ENCODE results near the gene CETP.
A peak's percentile ranks its signal among the peaks of the same experiment; 100 is the strongest.
"Not testable (repeated sequence)": the region's sequence is repeated elsewhere in the genome, so short reads cannot be mapped to it uniquely, and the experiment has no call there.

The CETP gene

DNA sequence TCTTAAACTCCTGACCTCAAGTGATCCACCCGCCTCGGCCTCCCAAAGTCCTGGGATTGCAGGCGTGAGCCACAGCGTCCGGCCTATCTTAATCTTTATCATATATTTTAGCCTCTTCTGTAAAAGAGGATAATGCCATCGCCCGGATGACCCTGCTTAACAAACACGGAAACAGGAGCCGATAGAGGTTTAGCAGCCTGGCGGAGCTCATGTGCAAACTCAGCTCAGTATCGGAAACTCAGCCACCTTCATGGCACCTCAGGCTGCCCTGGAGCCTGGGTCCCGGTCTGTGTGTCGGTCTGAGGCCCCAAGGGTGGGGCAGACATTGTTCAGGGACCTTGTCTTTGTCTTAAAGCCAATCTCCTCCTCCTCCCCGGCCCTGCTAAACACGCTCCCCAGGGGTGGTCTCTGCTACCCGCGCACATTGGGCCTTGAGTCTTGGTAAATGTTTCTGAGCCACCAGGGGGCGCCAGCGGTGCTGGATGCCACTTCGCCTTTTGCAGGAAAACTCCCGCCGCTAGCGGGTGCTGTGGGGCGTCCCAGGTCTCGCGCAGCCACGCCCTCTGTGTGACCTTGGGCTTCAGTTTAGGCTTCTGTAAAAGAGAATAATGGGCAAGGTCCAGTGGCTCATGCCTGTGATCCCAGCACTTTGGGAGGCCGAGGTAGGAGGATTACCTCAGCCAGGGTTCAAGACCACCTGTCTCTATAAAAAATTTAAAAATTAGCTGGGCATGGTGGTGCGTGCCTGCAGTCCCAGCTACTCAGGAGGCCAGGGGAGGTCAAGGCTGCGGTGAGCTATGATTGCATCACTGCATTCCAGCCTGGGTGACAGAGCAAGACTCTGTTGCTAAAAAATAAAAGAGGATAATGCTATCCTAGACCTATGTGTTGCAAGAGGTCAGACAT, 2.7 kb downstream of the CETP start:
- DNase-seq = peak; percentile 96

DNA sequence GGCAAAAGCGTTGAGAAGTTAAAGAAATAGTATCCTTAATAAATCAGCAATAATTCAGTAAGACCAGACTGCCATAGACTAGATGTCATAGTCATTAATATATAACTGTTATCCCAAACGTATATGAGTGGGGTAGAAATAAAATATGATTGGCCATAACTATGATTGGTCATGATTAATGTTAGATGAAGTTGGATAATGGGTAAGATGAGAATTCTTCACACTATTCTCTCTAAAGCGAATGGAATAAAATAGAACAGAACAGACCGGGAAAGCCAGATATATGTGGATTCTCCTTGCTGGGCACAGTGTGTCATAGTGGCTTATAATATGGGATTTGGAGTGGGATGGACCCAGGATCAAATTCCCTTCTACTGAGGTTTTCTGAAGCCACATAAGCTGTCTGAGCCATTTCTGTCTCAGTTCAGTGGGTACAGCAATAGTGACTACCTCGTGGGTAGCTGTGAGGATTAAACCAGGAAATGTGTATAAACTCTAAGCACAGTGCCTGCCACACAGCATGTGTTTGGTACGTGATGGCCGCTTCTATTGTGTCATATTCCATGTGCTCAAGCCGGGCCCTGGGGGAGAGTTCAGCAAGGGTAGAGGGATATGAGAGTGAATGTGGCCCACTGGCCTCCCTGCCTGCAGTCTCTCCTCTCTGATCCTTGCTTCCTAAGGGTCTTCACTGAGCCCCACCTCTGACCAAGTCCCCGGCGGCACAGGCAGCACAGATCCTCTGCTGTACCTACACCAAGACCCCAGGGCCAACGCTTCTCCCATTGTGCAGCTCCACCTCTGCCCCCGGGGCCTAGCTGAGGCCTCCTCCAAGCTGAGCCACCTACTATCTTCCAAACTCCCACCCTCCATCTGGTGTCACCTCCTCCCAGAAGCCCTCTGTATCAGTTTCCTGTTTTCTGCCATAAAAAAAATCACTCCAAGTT, 3.7 kb downstream of the CETP start:
- peak; percentile 41 for DNase-seq

DNA sequence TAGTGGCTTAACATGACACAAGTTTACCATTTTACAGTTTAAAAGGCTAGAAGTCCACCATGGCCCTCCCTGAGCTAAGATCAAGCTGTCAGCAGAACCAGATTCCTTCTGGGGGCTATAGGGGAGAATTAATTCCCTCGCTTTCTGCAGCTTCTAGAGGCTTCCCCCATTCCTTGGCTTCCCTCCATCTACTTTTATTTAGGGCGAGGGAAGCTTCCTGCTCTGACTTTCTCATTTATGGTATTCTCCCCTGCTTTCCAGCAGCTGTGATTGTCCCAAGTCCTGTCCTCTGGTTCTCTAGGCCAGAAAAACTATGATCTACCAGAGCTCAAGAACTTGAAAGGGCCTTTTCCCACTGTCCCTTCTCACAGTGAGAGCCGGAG, 4.3 kb downstream of the CETP start:
- no peak for DNase-seq

DNA sequence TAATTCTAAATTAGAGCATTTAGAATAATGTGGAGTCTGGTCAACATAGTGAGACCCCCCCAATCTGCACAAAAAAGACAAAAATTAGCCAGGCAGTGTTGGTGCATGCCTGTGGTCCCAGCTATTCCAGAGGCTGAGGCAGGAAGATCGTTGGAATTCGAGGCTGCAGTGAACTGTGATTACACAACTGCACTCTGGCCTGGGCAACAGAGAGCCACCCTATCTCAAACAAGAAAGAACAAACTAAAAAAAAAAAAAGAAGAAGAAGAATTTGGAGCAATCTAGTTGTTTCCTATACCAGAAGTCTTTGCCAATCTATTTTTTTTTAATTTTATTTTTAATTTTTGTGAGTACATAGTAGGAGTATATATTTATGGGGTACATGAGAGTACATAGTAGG, 6.0 kb downstream of the CETP start:
- no peak for DNase-seq

DNA sequence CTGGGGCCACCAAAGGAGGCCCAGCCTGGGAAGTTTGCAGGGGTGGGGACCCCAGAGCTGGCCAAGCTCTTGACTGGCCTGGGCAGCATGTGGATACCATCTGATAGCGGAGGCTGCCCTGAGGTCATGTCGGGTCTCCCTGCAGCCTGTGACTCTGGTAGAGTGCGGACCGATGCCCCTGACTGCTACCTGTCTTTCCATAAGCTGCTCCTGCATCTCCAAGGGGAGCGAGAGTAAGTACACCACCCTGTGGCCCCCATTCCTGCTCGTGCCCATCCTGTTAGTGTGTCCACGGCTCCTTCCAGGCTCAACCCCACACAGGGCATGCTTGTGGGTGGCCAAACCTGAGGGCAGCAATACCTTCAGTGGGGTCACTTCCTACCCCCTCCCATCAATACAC, 8.0 kb downstream of the CETP start:
- no peak for DNase-seq

DNA sequence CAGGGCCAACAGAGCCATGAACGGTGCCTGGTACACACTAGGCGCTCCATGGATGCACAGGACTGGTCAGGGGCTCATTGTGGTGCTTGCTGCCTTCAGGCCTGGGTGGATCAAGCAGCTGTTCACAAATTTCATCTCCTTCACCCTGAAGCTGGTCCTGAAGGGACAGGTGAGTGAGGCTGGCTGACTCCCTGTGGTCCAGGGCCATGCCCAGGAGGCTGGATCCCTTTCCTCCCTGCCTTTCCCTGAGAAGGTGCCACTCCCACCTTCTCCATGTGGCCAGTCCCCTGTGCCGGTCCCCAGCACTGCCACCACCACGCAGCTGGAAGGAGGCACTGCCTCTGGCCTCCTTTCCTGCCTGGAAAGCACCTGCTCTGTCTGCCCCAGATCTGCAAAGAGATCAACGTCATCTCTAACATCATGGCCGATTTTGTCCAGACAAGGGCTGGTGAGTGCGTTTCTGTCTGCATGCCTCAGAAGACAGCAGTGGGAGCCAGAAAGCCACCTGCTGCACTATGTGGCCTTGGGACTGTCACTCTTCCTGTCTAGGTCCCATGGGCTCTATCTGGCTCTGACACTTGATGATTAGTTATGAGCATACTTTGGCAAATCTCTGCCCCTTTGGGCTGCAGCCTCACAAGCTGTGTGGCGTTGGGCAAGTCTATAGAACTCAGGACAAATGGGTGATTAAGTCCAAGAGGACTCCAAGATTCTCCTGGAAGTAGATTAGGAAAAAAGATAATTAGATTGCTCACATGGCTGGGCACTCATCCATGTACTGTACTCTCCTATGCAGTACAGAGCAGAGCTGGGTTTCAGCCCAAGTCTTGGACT, 9.4 kb downstream of the CETP start:
- DNase-seq = no peak

DNA sequence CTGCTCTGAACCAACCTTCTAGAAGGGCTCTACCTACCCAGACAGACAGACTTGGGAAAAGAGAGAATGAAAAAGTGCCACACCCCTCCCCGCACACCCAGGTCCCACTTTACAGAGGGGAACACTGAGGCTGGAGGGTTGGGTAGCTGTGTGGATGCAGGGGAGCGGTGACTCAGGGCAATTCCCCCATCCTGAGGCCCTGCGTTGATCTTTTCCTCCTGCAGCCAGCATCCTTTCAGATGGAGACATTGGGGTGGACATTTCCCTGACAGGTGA, 10.0 kb downstream of the CETP start:
- DNase-seq = no peak

DNA sequence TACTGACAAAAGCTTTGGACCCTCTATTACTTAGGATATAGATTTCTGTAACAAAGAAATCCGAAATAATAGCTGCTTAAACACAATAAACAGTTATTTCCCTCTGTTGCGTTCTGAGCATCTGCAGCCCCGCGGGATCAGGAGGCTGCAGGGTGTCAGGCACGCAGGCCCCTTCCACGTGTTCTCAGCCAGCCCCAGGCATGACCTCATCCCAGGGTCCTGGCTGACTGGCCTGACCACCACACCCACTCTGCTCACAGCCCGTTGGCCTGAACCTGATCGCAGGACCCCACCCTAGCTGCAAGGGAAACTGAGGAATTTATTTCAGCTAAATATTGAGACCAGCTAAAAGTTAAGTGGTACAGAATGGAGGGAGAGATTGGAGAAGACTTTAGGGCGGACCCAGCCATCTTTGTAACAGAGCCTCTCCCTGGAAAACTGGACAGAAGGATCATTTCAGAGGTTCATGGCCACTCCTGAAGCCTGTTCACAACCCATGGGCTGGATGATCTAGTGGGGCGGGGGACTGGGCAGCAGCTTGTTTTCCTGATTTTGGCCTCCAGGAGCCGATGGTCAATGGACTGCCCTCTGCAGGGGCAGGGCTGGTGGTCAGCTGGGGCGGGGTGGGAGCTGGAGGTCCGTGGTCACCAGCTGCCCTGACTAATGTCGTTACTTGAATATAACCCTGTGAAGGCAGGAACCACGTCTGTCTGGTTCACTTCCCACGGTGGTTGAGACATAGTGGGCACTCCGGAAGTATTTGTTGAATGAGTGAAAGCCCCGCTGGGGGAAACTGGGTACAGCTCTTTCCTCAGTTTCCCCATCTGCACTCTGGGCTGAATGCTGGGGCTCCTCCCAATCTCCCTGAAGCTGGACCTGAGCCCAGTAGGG, 10.9 kb downstream of the CETP start:
- DNase-seq = no peak

DNA sequence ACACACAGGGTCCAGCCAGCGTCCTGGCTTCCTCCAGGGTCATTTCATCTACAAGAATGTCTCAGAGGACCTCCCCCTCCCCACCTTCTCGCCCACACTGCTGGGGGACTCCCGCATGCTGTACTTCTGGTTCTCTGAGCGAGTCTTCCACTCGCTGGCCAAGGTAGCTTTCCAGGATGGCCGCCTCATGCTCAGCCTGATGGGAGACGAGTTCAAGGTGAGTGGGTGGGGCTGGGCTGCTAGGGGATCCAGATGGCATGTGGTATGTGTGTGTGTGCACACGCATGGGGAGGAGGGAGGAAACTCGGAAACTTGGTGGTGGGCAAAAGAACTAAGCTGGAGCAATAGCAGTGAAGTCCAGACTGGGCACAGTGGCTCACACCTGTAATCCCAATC, 11.5 kb downstream of the CETP start:
- no peak for DNase-seq

DNA sequence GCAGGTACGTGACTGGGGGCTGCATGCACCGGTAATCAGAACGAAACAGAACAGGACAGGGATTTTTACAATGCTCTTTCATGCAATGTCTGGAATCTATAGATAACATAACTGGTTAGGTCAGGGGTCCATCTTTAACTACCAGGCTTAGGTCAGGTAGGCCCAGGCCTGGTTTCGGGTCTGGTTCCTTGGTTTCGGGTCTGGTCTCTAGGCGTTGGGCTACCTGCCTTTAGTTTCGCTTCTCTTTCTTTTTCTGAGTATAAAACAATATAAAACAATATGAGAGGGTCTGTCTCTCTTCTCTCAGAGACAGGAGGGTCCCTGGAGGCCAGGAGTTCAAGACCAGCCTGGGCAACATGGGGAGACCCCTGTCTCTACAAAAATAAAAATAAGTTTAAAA, 12.1 kb downstream of the CETP start:
- DNase-seq = not testable (repeated sequence)

DNA sequence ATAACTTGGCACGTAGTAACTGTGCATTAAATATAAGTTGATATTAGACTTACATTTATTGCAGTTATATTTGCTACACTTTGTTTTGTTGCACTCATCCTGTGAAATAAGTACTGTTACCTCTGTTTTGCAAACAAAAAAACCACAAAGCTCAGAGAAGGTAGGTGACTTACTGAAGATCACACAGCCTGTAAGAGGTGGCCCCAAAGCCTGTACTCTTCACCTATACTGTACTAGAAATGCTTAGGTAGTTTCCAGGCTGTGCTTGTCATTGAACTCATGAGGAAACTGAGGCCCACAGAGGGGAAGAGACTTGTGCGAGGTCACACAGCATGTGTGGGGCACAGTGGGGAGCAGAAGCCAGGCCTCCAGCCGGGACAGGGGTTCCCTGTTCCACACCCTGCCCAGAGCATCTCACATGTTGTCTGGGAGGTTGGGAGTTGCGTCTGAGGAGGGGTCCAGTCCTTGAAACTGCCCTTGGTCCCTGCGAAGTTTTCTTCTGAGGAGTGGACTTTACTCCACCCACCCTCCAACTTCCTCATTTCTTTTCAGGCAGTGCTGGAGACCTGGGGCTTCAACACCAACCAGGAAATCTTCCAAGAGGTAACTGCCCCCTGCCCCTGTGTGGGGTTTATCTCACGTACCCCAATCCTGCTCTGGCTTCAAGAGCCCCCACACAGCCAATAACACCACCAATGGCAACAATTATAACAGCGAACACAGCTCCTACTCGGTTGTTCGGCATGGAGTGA, 13.0 kb downstream of the CETP start:
- DNase-seq = peak; percentile 43

DNA sequence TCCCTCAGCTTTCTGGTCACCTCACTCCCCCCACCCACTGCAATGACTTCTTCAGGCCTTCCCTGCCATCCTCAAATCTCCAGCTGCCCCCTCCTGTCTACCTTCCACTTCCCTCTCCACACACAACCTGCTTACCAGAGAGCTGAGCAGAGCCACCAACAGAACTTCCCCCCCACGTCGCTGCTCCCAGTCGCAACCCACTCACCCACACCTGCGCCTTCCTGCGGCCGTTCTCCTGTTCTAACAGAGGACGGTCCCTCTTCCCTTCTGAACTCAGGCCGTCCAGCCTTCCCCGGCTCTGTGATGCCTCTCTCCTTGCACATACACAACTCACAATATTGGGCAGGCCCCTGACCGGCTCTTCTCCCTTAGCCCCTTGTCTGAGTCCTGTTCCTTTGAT, 14.0 kb downstream of the CETP start:
- DNase-seq = no peak

DNA sequence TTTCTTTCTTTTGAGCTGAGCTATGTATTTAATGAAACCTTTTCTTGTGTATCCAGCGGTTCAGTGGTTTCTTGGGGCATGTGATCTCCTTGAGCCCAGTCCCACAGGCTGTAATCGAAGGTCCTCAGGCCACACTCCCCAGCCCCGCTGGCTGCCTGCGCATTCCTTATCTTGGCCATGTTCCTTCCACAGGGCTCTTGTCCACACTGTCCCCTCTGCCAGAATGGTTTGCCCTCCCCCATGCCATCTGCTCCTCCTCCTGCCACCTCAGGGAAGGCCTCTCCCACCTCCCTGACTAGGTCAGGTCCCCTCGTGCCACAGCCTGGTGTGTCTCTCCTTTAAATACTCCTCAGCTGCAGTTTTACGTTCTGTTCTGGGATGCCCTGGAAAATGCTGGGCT, 15.5 kb downstream of the CETP start:
- DNase-seq = peak; percentile 68

DNA sequence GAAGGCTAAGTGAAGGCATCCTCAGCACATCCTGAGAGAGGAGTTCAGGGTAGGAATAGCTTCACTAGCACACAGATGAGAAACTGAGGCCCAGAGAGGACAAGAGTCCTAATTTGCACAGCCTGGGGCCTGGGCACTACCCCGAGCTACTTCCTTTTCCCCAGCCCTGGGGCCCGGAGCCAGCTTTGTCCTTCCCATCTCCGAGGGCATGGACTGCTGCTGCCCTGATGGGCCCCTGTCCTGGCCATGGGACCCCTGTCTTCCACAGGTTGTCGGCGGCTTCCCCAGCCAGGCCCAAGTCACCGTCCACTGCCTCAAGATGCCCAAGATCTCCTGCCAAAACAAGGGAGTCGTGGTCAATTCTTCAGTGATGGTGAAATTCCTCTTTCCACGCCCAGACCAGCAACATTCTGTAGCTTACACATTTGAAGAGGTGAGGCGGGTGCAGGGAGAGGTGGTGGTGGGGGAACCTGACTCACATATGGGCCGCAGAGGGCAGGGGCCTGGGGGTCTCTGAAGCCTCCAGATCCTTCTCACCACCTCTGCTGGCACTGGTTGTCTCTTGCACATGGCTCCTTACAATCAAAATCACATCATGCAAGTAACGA, 16.2 kb downstream of the CETP start:
- no peak for DNase-seq

DNA sequence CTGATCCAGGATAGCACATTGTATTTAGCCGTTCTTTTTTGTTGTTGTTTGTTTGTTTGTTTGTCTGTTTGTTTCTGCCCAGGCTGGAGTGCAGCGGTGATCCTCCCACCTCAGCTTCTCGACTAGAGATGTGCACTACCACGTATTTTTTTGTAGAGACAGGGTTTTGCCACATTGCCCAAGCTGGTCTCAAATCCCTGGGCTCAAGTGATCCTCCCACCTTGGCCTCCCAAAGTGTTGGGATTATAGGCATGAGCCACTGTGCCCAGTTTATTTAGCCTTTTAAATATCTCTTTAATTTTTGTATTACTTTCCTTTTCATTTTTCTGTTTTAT, 18.4 kb downstream of the CETP start:
- DNase-seq = no peak

DNA sequence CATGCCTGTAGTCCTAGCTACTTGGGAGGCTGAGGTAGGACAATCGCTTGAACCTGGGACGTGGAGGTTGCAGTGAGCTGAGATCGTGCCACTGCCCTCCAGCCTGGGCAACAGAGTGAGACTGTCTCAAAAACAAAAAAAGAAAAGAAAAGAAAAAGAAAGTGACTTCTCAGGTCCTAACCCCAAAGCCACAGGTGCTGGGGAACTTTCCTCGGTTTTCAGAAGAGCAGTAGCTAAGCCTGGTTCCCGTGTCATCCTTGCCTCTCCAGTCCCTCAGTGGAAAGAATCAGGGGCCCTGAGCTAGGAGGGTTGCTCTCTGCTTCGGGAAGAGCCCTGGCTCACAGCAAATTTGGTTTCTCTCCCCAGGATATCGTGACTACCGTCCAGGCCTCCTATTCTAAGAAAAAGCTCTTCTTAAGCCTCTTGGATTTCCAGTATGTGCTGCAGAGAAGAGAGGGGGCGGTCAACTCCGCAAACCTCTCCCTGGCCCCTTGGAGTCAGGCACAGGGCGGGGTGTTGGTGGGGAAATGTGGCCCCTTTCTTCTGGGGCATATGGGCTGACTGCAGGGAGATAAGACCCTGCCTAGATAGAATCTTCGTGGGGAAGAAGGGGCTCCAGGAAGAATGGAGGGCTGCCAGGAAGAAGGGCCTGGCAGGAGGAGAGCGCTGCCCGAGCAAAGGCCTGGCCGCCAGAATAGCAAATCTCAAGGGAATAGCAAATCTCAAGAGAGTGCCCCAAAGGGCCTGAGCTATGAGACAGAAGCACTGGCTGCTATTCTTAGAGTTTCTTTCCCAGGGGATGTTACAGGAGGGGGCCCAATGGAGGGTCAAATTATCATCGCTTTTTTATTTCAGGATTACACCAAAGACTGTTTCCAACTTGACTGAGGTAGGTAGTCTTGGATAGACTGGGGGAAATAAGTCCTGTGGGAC, 19.3 kb downstream of the CETP start:
- DNase-seq = no peak

DNA sequence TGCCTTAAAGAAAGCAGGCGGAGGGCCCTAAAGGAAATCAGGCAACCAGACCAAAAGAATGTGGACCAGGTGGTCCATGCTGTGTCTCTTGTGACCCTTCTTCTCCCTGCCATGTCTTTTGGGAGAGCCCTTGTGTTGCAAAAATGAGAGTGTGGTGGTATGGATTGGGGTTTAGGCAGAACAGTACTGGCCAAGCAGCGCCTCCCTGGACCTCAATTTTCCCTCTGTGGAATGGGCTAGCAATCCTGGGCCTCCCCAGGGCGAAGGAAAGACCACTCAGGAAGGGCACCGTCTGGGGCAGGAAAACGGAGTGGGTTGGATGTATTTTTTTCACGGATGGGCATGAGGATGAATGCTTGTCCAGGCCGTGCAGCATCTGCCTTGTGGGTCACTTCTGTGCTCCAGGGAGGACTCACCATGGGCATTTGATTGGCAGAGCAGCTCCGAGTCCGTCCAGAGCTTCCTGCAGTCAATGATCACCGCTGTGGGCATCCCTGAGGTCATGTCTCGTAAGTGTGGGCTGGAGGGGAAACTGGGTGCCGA, 20.1 kb downstream of the CETP start:
- no peak for DNase-seq

DNA sequence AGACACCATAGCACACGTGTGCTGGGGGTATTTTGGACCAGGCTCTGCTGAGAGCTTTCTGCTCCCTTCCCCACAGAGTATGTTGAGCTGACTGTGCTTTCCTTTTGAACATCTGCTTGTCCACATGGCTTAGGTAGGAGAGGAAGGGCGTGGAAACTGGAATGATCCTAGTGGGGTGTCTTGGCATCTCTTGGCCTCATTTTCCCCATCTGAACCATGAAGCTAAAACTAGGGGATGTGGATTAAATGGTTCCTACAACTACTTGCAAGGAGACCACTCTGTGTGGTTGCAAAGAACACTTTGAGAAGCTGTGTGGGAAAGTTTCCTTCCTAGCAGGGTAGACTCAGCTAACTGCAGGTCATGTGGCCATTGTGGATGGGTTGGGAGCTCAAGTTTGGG, 20.9 kb downstream of the CETP start:
- DNase-seq = no peak

DNA sequence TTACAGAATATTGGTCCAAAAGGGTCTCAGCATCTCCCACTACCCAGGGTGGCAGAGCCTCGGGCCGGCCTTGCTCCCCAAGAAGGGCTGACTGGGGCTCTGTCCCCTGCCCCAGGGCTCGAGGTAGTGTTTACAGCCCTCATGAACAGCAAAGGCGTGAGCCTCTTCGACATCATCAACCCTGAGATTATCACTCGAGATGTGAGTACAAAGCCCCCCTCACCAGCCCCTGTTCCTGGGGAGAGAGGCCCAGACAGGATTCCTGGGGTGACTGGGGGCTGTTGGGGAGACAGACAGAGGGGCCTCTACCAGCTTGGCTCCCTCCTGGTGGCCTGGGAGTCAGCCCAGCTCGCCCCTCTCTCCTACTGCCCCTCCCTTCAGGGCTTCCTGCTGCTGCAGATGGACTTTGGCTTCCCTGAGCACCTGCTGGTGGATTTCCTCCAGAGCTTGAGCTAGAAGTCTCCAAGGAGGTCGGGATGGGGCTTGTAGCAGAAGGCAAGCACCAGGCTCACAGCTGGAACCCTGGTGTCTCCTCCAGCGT, 21.5 kb downstream of the CETP start:
- no peak for DNase-seq

Measured in hematopoietic multipotent progenitor cell treated with erythropoietin and hydrocortisone succinate and interleukin-3 and kit ligand, for 4 days (in vitro differentiated cells).